HG02623 (cell line): ENCODE results near the gene TNFRSF18.

Experiments
- ATAC-seq: cut with Tn5 transposase; IDR thresholded peaks from one replicate; pipeline ENCODE4 v1.9.1; 2021; ENCODE audit warnings: moderate library complexity; ENCODE audit not compliant: unreplicated experiment

TNFRSF18 gene

GRCh38 chr1:1240822-1241587, 34.6 kb upstream of the TNFRSF18 start:
- no peak for ATAC-seq

GRCh38 chr1:1240348-1240732, 33.9 kb upstream of the TNFRSF18 start:
- ATAC-seq = no peak

GRCh38 chr1:1239614-1240347, 33.4 kb upstream of the TNFRSF18 start:
- ATAC-seq = no peak

GRCh38 chr1:1239227-1239613, 32.8 kb upstream of the TNFRSF18 start:
- ATAC-seq = no peak

GRCh38 chr1:1238702-1239178, 32.3 kb upstream of the TNFRSF18 start:
- no peak for ATAC-seq

- no peak for ATAC-seq
These were observed 31.7 kb upstream of the TNFRSF18 start for GRCh38 chr1:1237874-1238701.

- no peak for ATAC-seq
These were observed 30.8 kb upstream of the TNFRSF18 start for GRCh38 chr1:1236945-1237873.

- no peak for ATAC-seq
These were observed 29.9 kb upstream of the TNFRSF18 start for GRCh38 chr1:1236176-1236763.

- no peak for ATAC-seq
These were observed 28.8 kb upstream of the TNFRSF18 start for GRCh38 chr1:1235016-1235744.

GRCh38 chr1:1234180-1234808, 27.9 kb upstream of the TNFRSF18 start:
- ATAC-seq = no peak

GRCh38 chr1:1233567-1233892, 27.1 kb upstream of the TNFRSF18 start:
- no peak for ATAC-seq

- ATAC-seq = no peak
These were observed 26.6 kb upstream of the TNFRSF18 start for GRCh38 chr1:1232796-1233566.

GRCh38 chr1:1232208-1232795, 25.9 kb upstream of the TNFRSF18 start, which contains the start of gene B3GALT6:
Gene B3GALT6 (plus strand): TSS chr1:1232237. CDS start chr1:1232279, 42 bp downstream.
- no peak for ATAC-seq

GRCh38 chr1:1231400-1232207, 25.2 kb upstream of the TNFRSF18 start, which contains the start of gene SDF4:
Gene SDF4 (minus strand): TSS chr1:1232001. CDS start chr1:1228772, 3,229 bp downstream.
- peak; percentile 85 for ATAC-seq

GRCh38 chr1:1230656-1231399, 24.4 kb upstream of the TNFRSF18 start:
- no peak for ATAC-seq

- ATAC-seq = no peak
These were observed 23.4 kb upstream of the TNFRSF18 start for GRCh38 chr1:1229770-1230169.
